IMR-90 (cell line): ENCODE results near the gene RCOR3. TPM values are rescaled to one million over a fixed set of nuclear protein-coding genes. Genes with fewer than 3 reads are reported as not detected.

Experiments
- ATAC-seq: fragments of 200-7000 bp; cut with Tn5 transposase; 2 replicates; pipeline ENCODE4 v1.9.1; 2020; ENCODE audit warnings: low read depth, mild to moderate bottlenecking, moderate library complexity
- BruUV-seq: library from RNA; stranded (reverse); fragments of 400-500 nt; replicated peaks from 2 replicates; lab custom pipeline; 2021; lab: Mats Ljungman, UMichigan
- CTCF ChIA-PET: fragments of 300-600 bp; formaldehyde crosslinking; extraction: SDS; loops from one replicate; lab custom pipeline; 2021; ENCODE audit warnings: antibody characterized with exemption; lab: Yijun Ruan, JAX
- POLR2A ChIA-PET: fragments of 300-600 bp; sonication (Branson Sonifier 250); formaldehyde crosslinking; loops from one replicate; lab custom pipeline; 2022; ENCODE audit warnings: antibody characterized with exemption; ENCODE audit not compliant: unreplicated experiment; lab: Charles Lee
- DNase-seq: peaks from one replicate; pipeline ENCODE4 v3.0.0; 2013
- H2AFZ ChIP-seq: replicated peaks from 2 replicates; pipeline ENCODE3; 2013; ENCODE audit warnings: low read length, mild to moderate bottlenecking; ENCODE audit not compliant: poor library complexity
- H2AK5ac ChIP-seq: 2 replicates; pipeline ENCODE4 v1.6.1; 2013; ENCODE audit warnings: low read depth, low read length, inconsistent platforms
- H2AK9ac ChIP-seq: replicated peaks from 2 replicates; pipeline ENCODE3; 2013; ENCODE audit warnings: mild to moderate bottlenecking, low read depth, low read length, moderate library complexity; ENCODE audit not compliant: poor library complexity
- H2BK120ac ChIP-seq: 2 replicates; pipeline ENCODE4 v1.6.1; 2013; ENCODE audit warnings: low read depth, low read length, inconsistent platforms
- H2BK15ac ChIP-seq: 3 replicates; pipeline ENCODE4 v1.6.1; 2013; ENCODE audit warnings: low read depth, low read length, inconsistent platforms
- H2BK20ac ChIP-seq: 2 replicates; pipeline ENCODE4 v1.6.1; 2013; ENCODE audit warnings: low read depth, mild to moderate bottlenecking, inconsistent platforms, low read length, moderate library complexity
- H2BK5ac ChIP-seq: 2 replicates; pipeline ENCODE4 v1.6.1; 2013; ENCODE audit warnings: mild to moderate bottlenecking, low read depth, low read length, inconsistent platforms; ENCODE audit not compliant: poor library complexity, severe bottlenecking
- H3K14ac ChIP-seq: replicated peaks from 2 replicates; pipeline ENCODE4 v1.6.1; 2013; ENCODE audit warnings: low read depth, low read length, inconsistent platforms
- H3K18ac ChIP-seq: 2 replicates; pipeline ENCODE4 v1.6.1; 2013; ENCODE audit warnings: low read depth, low read length, control low read depth
- H3K23ac ChIP-seq: 2 replicates; pipeline ENCODE4 v1.6.1; 2013; ENCODE audit warnings: low read depth, low read length, inconsistent platforms
- H3K27ac ChIP-seq: 2 replicates; pipeline ENCODE4 v1.5.1; 2013; ENCODE audit warnings: mild to moderate bottlenecking, control low read depth, low read length; ENCODE audit not compliant: insufficient read depth
- H3K27me3 ChIP-seq: 2 replicates; pipeline ENCODE4 v1.6.1; 2013; ENCODE audit warnings: low read length; ENCODE audit not compliant: control insufficient read depth, insufficient read depth
- H3K36me3 ChIP-seq: 2 replicates; pipeline ENCODE4 v1.6.1; 2013; ENCODE audit warnings: low read length, mixed read lengths; ENCODE audit not compliant: control insufficient read depth, insufficient read depth
- H3K4ac ChIP-seq: 2 replicates; pipeline ENCODE4 v1.6.1; 2013; ENCODE audit warnings: low read depth, low read length, inconsistent platforms
- H3K4me1 ChIP-seq: 2 replicates; pipeline ENCODE4 v1.6.1; 2013; ENCODE audit warnings: low read length, mixed read lengths; ENCODE audit not compliant: control insufficient read depth, insufficient read depth
- H3K4me2 ChIP-seq: 2 replicates; pipeline ENCODE4 v1.6.1; 2013; ENCODE audit warnings: low read depth, mild to moderate bottlenecking, control low read depth, low read length, moderate library complexity
- H3K4me3 ChIP-seq: 2 replicates; pipeline ENCODE4 v1.5.1; 2013; ENCODE audit warnings: low read depth, mild to moderate bottlenecking, control low read depth, low read length, moderate library complexity; ENCODE audit not compliant: insufficient read depth
- H3K56ac ChIP-seq: 2 replicates; pipeline ENCODE4 v1.6.1; 2013; ENCODE audit warnings: low read length, inconsistent platforms; ENCODE audit not compliant: insufficient read depth; ENCODE audit errors: extremely low read depth
- H3K79me1 ChIP-seq, 2 experiments: 2 replicates each; pipeline ENCODE4 v1.6.1; 2013; ENCODE audit warnings: low read length in 2 of 2, inconsistent platforms in 1 of 2, low read depth in 1 of 2
- H3K9ac ChIP-seq: 2 replicates; pipeline ENCODE4 v1.6.1; 2013; ENCODE audit warnings: low read depth, low read length, control low read depth
- H3K9me1 ChIP-seq: 2 replicates; pipeline ENCODE4 v1.6.1; 2013; ENCODE audit warnings: low read length, inconsistent platforms; ENCODE audit not compliant: insufficient read depth
- H3K9me3 ChIP-seq: 2 replicates; pipeline ENCODE4 v1.6.1; 2013; ENCODE audit warnings: low read length; ENCODE audit not compliant: control insufficient read depth, insufficient read depth
- H4K20me1 ChIP-seq: 2 replicates; pipeline ENCODE4 v1.6.1; 2013; ENCODE audit warnings: low read length, inconsistent platforms; ENCODE audit not compliant: insufficient read depth
- H4K5ac ChIP-seq: 2 replicates; pipeline ENCODE4 v1.6.1; 2013; ENCODE audit warnings: mild to moderate bottlenecking, low read depth, low read length, control low read depth
- H4K8ac ChIP-seq, 2 experiments: 2 replicates each; pipeline ENCODE4 v1.6.1; 2013; ENCODE audit warnings: low read depth in 2 of 2, low read length in 2 of 2, control low read depth in 1 of 2, inconsistent platforms in 1 of 2
- H4K91ac ChIP-seq: 2 replicates; pipeline ENCODE4 v1.6.1; 2013; ENCODE audit warnings: low read depth, low read length, inconsistent platforms; ENCODE audit not compliant: insufficient read depth
- BHLHE40 ChIP-seq: fragments of 150-350 bp; IDR thresholded peaks from 2 replicates; pipeline ENCODE4 v1.6.1; 2016; ENCODE audit warnings: mild to moderate bottlenecking, low read depth, low read length
- CHD1 ChIP-seq: IDR thresholded peaks from 2 replicates; pipeline ENCODE4 v1.6.1; 2012; ENCODE audit warnings: low read depth, low read length, improper control_type of control experiment
- MAZ ChIP-seq: IDR thresholded peaks from 2 replicates; pipeline ENCODE4 v1.6.1; 2012; ENCODE audit warnings: low read depth, mild to moderate bottlenecking, low read length, improper control_type of control experiment, moderate library complexity, borderline replicate concordance
- MXI1 ChIP-seq: IDR thresholded peaks from 2 replicates; pipeline ENCODE4 v1.6.1; 2012; ENCODE audit warnings: low read depth, mild to moderate bottlenecking, low read length, moderate library complexity, borderline replicate concordance
- NFE2L2 ChIP-seq: fragments of 150-350 bp; IDR thresholded peaks from 2 replicates; pipeline ENCODE4 v1.6.1; 2016; ENCODE audit warnings: low read depth, mild to moderate bottlenecking, low read length
- POLR2A ChIP-seq: IDR thresholded peaks from 2 replicates; pipeline ENCODE4 v1.6.1; 2012; ENCODE audit warnings: mild to moderate bottlenecking, low read depth, low read length
- RCOR1 ChIP-seq: IDR thresholded peaks from 2 replicates; pipeline ENCODE4 v1.6.1; 2012; ENCODE audit warnings: mild to moderate bottlenecking, low read length, improper control_type of control experiment; ENCODE audit not compliant: insufficient replicate concordance
- RFX5 ChIP-seq: IDR thresholded peaks from 2 replicates; pipeline ENCODE4 v1.8.0; 2012; ENCODE audit warnings: low read depth, mild to moderate bottlenecking, low read length, moderate library complexity
- WGBS, 2 experiments: methylation state at CpG; one replicate each; pipeline versions ENCODE4 v1.1.5 to v1.1.7; 2013; ENCODE audit warnings: missing lambda C conversion rate in 2 of 2; ENCODE audit not compliant: insufficient read length in 1 of 2; ENCODE audit errors: extremely low coverage in 2 of 2; 5-methylcytosine and 5-hydroxymethylcytosine counted together
- dilution Hi-C: fragments of 300-500 bp; cut with HindIII; formaldehyde crosslinking; loops from one replicate; pipeline ENCODE4 v1.14.3; 2018; ENCODE audit warnings: low sequenced_read_pairs; ENCODE audit not compliant: unreplicated experiment
- in situ Hi-C: fragments of 300-500 bp; cut with MboI; formaldehyde crosslinking; loops from 3 replicates; pipeline ENCODE4 v1.14.3; 2019; ENCODE audit warnings: low sequenced_read_pairs, inconsistent platforms, mixed read lengths
- intact Hi-C: fragments of 100-400 bp; cut with micrococcal nuclease; formaldehyde crosslinking; loops from 2 replicates; pipeline ENCODE4 v1.10.0; 2022
- polyA plus RNA-seq, 3 experiments: library from polyadenylated mRNA; depleted of rRNA; stranded (reverse); fragments of >200 nt; gene quantifications; 2 replicates each; pipeline ENCODE4 v1.2.3, GENCODE V29; 2012; ENCODE audit warnings: low replicate concordance in 1 of 3
- total RNA-seq: library from RNA; depleted of rRNA; stranded (reverse); fragments of >200 nt; gene quantifications from 2 replicates; pipeline ENCODE4 v1.2.3, GENCODE V29; 2012
- TF ChIP-seq, protein P1 (sequence below): fragments of 150-350 bp; IDR thresholded peaks from 2 replicates; pipeline ENCODE4 v1.6.1; 2017; ENCODE audit warnings: mild to moderate bottlenecking, antibody characterized with exemption, low read length, low read depth

The RCOR3 gene
- total and polyA plus RNA-seq, 2 of the 4 experiments (the other 2 are of a cell fraction): 8.1 to 16.4 TPM

DNA sequence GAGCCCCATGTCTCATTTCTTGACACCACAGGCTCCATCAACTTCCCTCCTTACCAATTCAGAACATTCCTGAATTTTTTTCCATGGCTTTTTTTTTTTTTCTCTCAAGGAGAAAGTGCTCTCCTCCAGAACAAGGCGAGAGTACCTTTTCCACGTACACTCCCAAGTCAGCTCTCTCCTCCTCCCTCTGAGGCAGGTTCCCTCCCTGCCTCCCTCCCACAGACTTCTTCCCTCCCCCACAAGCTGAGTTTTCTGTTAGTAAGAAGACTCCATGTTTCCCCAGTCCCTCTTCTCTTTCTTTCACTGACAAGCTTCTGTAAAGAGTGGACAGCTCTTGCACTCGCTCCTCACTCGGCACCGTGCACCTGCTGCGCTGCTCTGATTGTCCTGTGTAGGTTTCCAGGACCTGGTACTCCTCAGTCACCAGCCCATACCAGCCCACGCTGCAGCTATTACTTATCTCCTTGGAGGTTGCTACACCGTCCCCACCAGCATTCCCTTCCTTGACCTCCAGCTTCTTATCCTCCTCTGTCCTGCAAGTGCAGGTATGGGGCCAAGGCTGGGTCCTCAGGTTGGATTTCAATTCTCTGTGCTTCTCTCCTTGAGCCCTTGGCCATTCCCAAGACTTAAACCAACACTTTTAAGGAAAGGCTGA is 71.2 kb downstream of the RCOR3 start:
- Histone ChIP-seq H3K4ac (no peak overlapping the region), H2AFZ (no peak overlapping the region), H3K27ac (no peak overlapping the region), H3K9me3 (no peaks in the 10 kb centered on the region), H3K9ac (no peak overlapping the region), H3K79me1 (peaks cover 34 to 81% of the 10 kb centered on the region in 2 experiments), H3K4me3 (no peak overlapping the region), H3K18ac (no peak overlapping the region), H3K36me3 (no peaks in the 10 kb centered on the region), H3K14ac (no peak overlapping the region), H2AK5ac (no peak overlapping the region), H2AK9ac (no peak overlapping the region), H3K4me2 (no peak overlapping the region), H3K23ac (0 out of 2 replicates have a peak overlapping the region, but pooled peaks have one; percentile 11), H2BK5ac (no peak overlapping the region), H4K20me1 (peaks cover 55% of the 10 kb centered on the region), H2BK20ac (no peak overlapping the region), H3K9me1 (peaks cover 42% of the 10 kb centered on the region), H2BK15ac (no peak overlapping the region), H3K56ac (no peak overlapping the region), H4K91ac (no peak overlapping the region), H3K27me3 (no peaks in the 10 kb centered on the region), H4K5ac (no peak overlapping the region), H2BK120ac (no peak overlapping the region), H4K8ac (no peak overlapping the region), H3K4me1 (peaks cover 16% of the 10 kb centered on the region)
- ChIA-PET CTCF (no interaction called here), POLR2A (no interaction called here)
- dilution Hi-C loops: no loop called here
- TF ChIP-seq RCOR1 (no peak), POLR2A (no peak), CHD1 (no peak), RFX5 (no peak), NFE2L2 (no peak), MXI1 (no peak), BHLHE40 (no peak), MAZ (no peak)
- TF ChIP-seq, protein P1, sequence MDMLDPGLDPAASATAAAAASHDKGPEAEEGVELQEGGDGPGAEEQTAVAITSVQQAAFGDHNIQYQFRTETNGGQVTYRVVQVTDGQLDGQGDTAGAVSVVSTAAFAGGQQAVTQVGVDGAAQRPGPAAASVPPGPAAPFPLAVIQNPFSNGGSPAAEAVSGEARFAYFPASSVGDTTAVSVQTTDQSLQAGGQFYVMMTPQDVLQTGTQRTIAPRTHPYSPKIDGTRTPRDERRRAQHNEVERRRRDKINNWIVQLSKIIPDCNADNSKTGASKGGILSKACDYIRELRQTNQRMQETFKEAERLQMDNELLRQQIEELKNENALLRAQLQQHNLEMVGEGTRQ: no peak
- no peak for ATAC-seq
- BruUV-seq: no TSS peak
- no peak for DNase-seq
- intact Hi-C loops: no loop called here
- in situ Hi-C loops: no loop called here
- WGBS, 2 experiments: 100% methylated on average over 2 of the region's 8 CpGs; no CpG with 5 or more reads in 1 of the 2 experiments
